HG03342 (cell line): ENCODE data around the gene GGACT.

Source experiments
- ATAC-seq: cut with Tn5 transposase; IDR thresholded peaks from one replicate; pipeline ENCODE4 v1.9.1; 2021; ENCODE audit warnings: mild to moderate bottlenecking, moderate library complexity; ENCODE audit not compliant: unreplicated experiment

The GGACT gene

GRCh38 chr13:100552755-100553154, 35.8 kb downstream of the GGACT start:
- ATAC-seq = no peak

GRCh38 chr13:100549316-100549715, 39.3 kb downstream of the GGACT start:
- no peak for ATAC-seq

- ATAC-seq = no peak
Observed at GRCh38 chr13:100547791-100548201, 40.8 kb downstream of the GGACT start.

- no peak for ATAC-seq
Observed at GRCh38 chr13:100546713-100547405, 41.7 kb downstream of the GGACT start.

GRCh38 chr13:100545684-100546061, 42.9 kb downstream of the GGACT start:
- ATAC-seq = no peak

GRCh38 chr13:100544866-100545683, 43.5 kb downstream of the GGACT start:
- no peak for ATAC-seq

- ATAC-seq = no peak
Observed at GRCh38 chr13:100543872-100544602, 44.6 kb downstream of the GGACT start.

GRCh38 chr13:100542826-100543156, 45.8 kb downstream of the GGACT start:
- ATAC-seq = peak; percentile 92

GRCh38 chr13:100541897-100542825, 46.4 kb downstream of the GGACT start:
- ATAC-seq = no peak

- no peak for ATAC-seq
Observed at GRCh38 chr13:100540621-100541020, 48.0 kb downstream of the GGACT start.

- ATAC-seq = no peak
Observed at GRCh38 chr13:100537951-100538462, 50.6 kb downstream of the GGACT start.

- no peak for ATAC-seq
Observed at GRCh38 chr13:100537486-100537885, 51.1 kb downstream of the GGACT start.

GRCh38 chr13:100536643-100537180, 51.9 kb downstream of the GGACT start:
- no peak for ATAC-seq

- no peak for ATAC-seq
Observed at GRCh38 chr13:100535426-100536135, 53.0 kb downstream of the GGACT start.

- ATAC-seq = no peak
Observed at GRCh38 chr13:100534911-100535310, 53.7 kb downstream of the GGACT start.

GRCh38 chr13:100534147-100534843, 54.3 kb downstream of the GGACT start:
- no peak for ATAC-seq

GRCh38 chr13:100533588-100534041, 55.0 kb downstream of the GGACT start:
- ATAC-seq = no peak

- no peak for ATAC-seq
Observed at GRCh38 chr13:100532836-100533435, 55.7 kb downstream of the GGACT start.
